GM18867 (cell line): Measurements from ENCODE around the gene UNK.
"Not testable (repeated sequence)": the region's sequence is repeated elsewhere in the genome, so short reads cannot be mapped to it uniquely, and the experiment has no call there.

Experiments
- ATAC-seq: cut with Tn5 transposase; IDR thresholded peaks from one replicate; pipeline ENCODE4 v1.9.1; 2021; ENCODE audit warnings: mild to moderate bottlenecking, moderate library complexity; ENCODE audit not compliant: unreplicated experiment

UNK gene

DNA sequence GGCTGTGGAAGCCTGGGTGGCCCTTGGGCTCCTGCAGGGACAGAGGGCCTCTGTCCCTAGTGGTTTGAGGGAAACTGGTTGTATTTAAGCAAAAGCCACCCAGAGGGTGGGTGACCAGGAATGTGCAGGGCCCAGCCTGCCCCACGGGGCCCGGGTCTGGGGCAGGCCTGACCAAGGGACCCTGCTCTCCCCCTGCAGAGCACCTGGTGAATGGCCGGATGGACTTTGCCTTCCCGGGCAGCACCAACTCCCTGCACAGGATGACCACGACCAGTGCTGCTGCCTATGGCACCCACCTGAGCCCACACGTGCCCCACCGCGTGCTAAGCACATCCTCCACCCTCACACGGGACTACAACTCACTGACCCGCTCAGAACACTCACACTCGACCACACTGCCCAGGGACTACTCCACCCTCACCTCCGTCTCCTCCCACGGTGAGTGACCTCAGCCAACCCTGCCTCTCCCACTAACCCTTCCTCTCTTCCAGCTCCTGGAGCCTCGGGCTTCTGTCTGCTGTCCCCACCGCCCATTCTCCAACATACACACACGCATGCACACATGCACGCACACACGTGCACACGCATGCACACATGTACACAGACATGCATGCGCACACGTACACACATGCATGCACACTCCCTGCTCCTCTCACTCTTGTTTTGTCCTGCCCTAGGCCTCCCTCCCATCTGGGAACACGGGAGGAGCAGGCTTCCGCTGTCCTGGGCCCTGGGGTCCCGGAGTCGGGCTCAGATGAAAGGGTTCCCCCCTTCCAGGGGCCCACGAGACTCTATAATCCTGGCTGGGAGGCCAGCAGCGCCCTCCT is 30.0 kb upstream of the UNK start:
- no peak for ATAC-seq

DNA sequence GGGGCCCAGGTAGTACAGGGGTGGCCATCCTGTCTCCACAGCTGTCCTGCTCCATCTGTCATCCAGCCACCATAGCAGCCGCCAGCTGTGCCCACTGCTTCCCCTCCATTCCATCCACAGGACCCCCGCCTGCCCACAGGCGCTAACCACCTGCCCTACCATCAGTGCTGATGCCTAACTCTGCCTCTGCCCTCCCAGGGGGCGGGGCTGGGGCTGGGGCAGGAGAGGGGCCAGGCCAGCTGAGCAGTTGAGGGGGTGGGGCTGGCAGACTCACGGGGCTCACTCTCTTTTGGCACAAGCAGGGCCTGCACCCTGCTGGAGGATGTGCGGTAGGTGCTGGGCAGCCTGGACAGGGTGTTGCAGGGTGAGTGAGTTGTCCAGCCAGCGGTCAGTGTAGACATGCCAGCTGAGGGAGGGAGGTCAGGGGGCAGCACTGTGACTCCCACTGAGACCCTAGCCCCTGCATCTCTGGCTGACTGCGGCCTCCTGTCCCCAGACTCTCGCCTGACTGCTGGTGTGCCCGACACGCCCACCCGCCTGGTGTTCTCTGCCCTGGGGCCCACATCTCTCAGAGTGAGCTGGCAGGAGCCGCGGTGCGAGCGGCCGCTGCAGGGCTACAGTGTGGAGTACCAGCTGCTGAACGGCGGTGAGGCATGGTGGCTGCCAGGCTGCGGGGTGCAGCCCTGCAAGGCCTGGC is 29.3 kb upstream of the UNK start:
- ATAC-seq, result no peak

GRCh38 chr17:75755990-75756389 is 28.6 kb upstream of the UNK start:
- no peak for ATAC-seq

DNA sequence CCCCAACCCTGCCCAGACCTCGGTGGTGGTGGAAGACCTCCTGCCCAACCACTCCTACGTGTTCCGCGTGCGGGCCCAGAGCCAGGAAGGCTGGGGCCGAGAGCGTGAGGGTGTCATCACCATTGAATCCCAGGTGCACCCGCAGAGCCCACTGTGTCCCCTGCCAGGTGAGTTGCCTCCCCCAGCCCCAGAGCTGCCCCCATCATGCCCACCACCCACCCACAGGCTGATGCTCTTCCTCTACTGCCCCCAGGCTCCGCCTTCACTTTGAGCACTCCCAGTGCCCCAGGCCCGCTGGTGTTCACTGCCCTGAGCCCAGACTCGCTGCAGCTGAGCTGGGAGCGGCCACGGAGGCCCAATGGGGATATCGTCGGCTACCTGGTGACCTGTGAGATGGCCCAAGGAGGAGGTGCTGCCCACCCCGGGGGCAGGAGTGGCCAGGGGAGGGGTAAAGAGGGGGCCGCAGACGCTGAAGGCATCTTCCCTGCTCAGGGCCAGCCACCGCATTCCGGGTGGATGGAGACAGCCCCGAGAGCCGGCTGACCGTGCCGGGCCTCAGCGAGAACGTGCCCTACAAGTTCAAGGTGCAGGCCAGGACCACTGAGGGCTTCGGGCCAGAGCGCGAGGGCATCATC is 28.0 kb upstream of the UNK start:
- ATAC-seq, result no peak

DNA sequence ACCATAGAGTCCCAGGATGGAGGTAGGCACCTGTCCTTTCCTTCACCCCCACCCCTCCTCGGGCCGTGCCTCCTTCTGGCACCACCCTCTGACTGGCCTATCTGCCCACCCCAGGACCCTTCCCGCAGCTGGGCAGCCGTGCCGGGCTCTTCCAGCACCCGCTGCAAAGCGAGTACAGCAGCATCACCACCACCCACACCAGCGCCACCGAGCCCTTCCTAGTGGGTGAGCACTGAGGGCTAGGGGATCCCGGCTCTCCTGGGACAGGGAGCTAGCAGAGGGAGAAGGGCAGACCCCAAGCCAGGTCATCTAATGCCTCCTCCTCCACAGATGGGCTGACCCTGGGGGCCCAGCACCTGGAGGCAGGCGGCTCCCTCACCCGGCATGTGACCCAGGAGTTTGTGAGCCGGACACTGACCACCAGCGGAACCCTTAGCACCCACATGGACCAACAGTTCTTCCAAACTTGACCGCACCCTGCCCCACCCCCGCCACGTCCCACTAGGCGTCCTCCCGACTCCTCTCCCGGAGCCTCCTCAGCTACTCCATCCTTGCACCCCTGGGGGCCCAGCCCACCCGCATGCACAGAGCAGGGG is 27.4 kb upstream of the UNK start:
- ATAC-seq, result no peak

DNA sequence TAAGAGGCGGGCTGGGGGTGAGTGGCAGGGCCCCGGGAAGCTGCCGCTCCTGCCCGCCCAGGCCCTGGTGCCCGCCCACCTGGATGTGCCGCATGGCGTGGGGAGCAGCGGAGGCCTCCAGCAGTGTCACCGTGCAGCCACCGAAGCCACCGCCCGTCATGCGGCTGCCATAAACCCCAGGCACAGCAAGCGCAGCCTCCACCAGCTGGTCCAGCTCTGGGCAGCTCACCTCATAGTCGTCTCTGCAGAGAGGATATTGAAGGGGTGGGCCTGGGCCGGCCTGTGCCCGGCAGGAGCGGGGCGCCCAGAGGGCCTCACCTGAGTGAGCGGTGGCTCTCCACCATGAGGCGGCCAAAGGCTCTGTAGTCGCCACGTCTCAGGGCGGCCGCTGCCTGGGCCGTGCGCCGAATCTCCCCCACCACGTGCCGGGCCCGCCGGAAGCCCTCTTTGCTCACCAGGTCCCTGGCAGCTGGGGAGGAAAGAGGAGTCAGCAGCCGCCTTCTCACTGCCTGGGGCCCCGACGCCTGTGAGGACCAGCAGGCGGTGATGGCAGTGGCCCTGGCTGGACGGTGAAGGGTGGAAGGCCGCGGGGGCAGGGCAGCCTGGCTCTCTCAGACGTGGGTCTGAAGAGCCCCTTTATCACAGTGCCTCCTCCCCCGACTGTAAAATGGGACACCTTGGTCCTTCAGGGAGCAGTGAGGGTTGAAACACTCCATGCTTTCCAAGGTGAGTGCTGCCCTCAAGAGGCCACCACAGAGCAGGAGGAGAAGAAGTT is 26.3 kb upstream of the UNK start:
- no peak for ATAC-seq

- no peak for ATAC-seq
Observed at GRCh38 chr17:75759457-75759856, 25.1 kb upstream of the UNK start.

DNA sequence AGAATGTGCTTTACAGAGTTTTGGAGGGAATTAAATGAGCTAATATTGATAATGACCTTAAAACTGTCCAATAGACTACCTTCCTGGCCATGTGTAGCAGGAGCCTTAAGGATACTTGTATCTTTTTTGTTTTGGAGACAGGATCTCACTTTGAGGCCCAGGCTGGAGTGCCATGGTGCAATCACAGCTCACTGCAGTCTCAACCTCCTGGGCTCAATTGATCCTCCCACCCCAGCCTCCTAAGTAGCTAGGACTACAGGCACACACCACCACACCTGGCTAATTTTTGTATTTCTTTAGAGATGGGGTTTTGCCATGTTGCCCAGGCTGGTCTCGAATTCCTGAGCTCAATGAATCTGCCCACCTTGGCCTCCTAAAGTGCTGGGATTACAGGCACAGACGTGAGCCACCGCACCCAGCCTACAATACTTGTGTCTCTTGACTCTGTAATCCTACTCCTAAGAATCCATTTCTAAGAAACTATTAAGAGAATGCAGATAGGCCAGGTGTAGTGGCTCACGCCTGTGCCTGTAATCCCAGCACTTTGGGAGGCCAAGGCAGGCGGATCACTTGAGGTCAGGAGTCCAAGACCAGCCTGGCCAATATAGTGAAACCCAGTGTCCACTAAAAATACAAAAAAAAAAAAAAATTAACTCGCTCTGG is 24.5 kb upstream of the UNK start:
- not testable (repeated sequence) for ATAC-seq

- ATAC-seq, result no peak
Observed at GRCh38 chr17:75762513-75763268, 21.9 kb upstream of the UNK start.

DNA sequence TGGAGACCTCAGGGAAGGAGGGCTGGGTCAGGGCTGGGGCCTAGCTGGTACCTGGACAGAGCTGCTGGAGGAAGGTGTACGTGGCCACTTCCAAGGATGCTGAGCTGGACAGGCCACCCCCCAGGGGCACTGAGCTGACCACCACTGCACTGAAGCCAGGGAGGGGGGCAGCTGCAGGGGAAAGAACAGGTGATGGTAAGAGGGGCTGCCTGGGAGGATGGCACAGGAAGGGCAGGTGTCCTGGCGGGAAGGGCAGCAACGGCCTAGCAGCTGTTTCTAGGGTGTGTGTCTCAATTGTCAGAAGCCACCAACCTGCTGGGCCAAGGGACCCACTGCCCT is 21.4 kb upstream of the UNK start:
- ATAC-seq, result no peak

DNA sequence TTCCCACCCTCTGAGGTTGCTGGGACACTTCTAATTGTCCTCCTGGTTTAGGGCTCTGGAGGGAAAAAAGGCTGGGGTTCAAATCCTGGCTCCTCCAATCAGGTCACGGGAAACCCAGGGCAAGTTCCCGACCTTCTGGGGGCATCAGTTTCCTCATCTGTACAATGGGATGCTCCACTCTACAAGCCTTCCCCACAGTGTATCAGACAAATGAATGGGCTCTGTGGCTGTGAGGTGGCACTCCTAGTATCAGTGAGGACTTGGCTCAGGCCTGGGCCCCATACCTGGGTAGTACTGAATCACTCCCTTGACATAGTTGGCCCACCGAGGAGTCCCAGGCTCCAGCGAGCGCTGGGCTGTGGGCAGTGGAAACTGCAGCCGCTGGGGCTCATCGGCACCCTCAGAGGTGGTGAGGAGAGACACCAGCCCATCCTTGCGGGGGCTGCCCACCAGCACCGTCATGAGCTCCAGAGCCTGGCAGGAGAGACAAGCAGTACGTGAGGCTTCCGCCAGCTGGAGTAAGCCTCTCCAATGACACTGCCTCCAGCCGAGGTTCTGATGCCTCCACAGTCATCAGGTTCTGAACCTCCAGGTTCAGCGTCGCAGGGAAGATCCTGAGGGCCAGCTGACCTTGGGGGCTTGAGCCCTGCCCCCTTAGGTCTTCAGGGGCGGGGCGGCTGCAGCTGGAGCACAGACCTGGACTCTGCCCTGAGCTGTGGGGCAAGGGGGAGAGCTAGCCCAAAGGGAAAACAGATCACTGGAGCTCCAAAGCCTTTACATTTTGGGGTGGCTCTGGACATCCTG is 20.8 kb upstream of the UNK start:
- ATAC-seq, result no peak

GRCh38 chr17:75764417-75764710 is 20.2 kb upstream of the UNK start:
- no peak for ATAC-seq

GRCh38 chr17:75764711-75765421 is 19.7 kb upstream of the UNK start, which contains the start of gene GALK1:
Gene GALK1, minus strand, starts transcription at chr17:75765192. Its CDS starts 56 bp downstream, at chr17:75765136.
- peak; percentile 76 for ATAC-seq

DNA sequence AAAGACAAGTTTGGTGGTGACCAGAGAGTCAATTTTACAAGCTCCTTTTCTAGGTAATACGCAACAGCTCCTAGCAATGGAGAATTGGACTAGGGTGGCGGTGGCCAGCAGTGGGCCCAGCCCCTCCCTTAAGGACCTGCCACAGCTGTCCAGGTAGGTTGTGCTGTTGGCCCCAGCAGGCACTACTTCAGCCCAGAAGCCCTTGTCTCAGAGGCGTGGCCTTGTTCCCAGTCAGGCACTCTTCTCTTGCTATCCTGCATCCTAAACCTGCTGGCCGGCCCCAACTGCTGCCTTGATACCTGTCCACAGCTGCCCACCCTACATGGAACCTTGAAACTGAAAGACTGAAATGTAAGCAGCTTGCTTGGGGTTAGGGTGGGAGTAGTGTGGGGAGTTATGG is 18.6 kb upstream of the UNK start:
- ATAC-seq, result no peak

GRCh38 chr17:75767881-75768280 is 16.7 kb upstream of the UNK start:
- ATAC-seq, result no peak

DNA sequence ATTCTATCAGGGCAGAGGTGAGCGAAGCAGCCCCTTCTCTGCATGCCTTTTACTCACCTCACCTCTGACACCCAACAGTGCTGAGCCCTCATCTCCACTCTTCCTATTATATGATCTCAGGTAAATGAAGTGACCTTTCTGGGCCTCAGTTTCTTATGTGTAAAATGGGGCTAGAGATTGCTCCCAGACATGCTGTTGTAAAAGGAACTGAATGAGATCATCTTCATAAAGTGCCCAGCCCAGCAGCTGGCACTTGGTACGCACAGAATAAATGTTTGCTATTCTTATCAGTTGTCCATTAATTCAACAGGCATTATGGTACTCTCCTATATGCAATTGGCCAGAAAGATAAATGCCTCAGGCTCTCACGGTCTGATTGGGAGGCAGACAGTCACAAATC is 15.1 kb upstream of the UNK start:
- no peak for ATAC-seq

GRCh38 chr17:75771334-75772281 is 13.0 kb upstream of the UNK start:
- ATAC-seq, result no peak
